A549 (cell line): ENCODE results near the gene DCAF12L1. TPM values are rescaled to one million over a fixed set of nuclear protein-coding genes. Genes with fewer than 3 reads are reported as not detected.

Source experiments
- ATAC-seq, 2 experiments: fragments of 200-7000 bp in 1 of 2; fragments of >200 bp in 1 of 2; cut with Nextera tagmentation in 1 of 2; cut with Tn5 transposase in 1 of 2; 3 replicates each; pipeline versions ENCODE4 v1.8.0 to v1.9.1; 2018 to 2020; ENCODE audit warnings: mild to moderate bottlenecking in 1 of 2, moderate library complexity in 1 of 2
- CTCF ChIA-PET: fragments of 300-600 bp; sonication (Branson Sonifier 250); formaldehyde crosslinking; extraction: SDS; loops from one replicate; lab custom pipeline; 2021; ENCODE audit warnings: antibody characterized with exemption, inconsistent platforms; lab: Yijun Ruan, JAX
- POLR2A ChIA-PET: fragments of 350-600 bp; formaldehyde crosslinking; extraction: SDS; loops from one replicate; lab custom pipeline; 2021; ENCODE audit warnings: antibody characterized with exemption, inconsistent platforms; lab: Yijun Ruan, JAX
- DNase-seq, 2 experiments: peaks; one replicate each; pipeline versions ENCODE4 v3.0.0 to v3.0.0-alpha.2; 2011 to 2016; ENCODE audit warnings: low read depth in 1 of 2, low spot score in 1 of 2
- FAIRE-seq: peaks from 2 replicates; lab custom pipeline; 2011; peaks lifted over from hg19 to GRCh38; lab: Jason Lieb, UNC
- H3K27ac ChIP-seq, 2 experiments: fragments of >200 bp; sonication (Bioruptor Twin); formaldehyde crosslinking; 3 replicates each; pipeline ENCODE4 v1.5.1; 2016 to 2017
- H3K4me1 ChIP-seq: fragments of >200 bp; sonication (Bioruptor Twin); formaldehyde crosslinking; 3 replicates; pipeline ENCODE4 v1.6.1; 2016
- H3K4me2 ChIP-seq: fragments of >200 bp; sonication (Bioruptor Twin); formaldehyde crosslinking; 3 replicates; pipeline ENCODE4 v1.6.1; 2016
- H3K4me3 ChIP-seq: fragments of >200 bp; sonication (Bioruptor Twin); formaldehyde crosslinking; 3 replicates; pipeline ENCODE4 v1.5.1; 2016
- H3K9me3 ChIP-seq: fragments of >200 bp; sonication (Bioruptor Twin); formaldehyde crosslinking; 3 replicates; pipeline ENCODE4 v1.6.1; 2016
- FOSL2 ChIP-seq, 2 experiments: fragments of 450-650 bp in 1 of 2; fragments of >200 bp in 1 of 2; sonication (Bioruptor Twin) in 1 of 2; formaldehyde crosslinking; IDR thresholded peaks; 2 replicates each; pipeline versions ENCODE4 v1.5.0 to v1.6.1; 2016 to 2020; ENCODE audit warnings: mild to moderate bottlenecking in 1 of 2, moderate library complexity in 1 of 2
- KDM5A ChIP-seq: fragments of 200-600 bp; sonication (generic); IDR thresholded peaks from 2 replicates; pipeline ENCODE4 v1.6.1; 2016; ENCODE audit warnings: antibody characterized with exemption, mild to moderate bottlenecking
- MAZ ChIP-seq: fragments of 150-350 bp; IDR thresholded peaks from 2 replicates; pipeline ENCODE4 v1.6.1; 2014; ENCODE audit warnings: antibody characterized with exemption, low read depth, low read length, borderline replicate concordance
- NFE2L2 ChIP-seq: fragments of 150-350 bp; conservative IDR thresholded peaks from 2 replicates; pipeline ENCODE4 v1.6.1; 2014; ENCODE audit warnings: low read length
- NR3C1 ChIP-seq: fragments of >200 bp; sonication (Bioruptor Twin); formaldehyde crosslinking; IDR thresholded peaks from 3 replicates; pipeline ENCODE4 v1.6.1; 2017
- SMC3 ChIP-seq: fragments of >200 bp; sonication (Bioruptor Twin); formaldehyde crosslinking; IDR thresholded peaks from 3 replicates; pipeline ENCODE4 v1.6.1; 2018; ENCODE audit warnings: inconsistent platforms
- TFCP2L1 ChIP-seq: fragments of 250-450 bp; sonication (Bioruptor Pico); IDR thresholded peaks from 2 replicates; pipeline ENCODE4 v1.5.0; 2021; ENCODE audit warnings: mild to moderate bottlenecking
- whole genome bisulfite sequencing: methylation state at CpG from one replicate; pipeline ENCODE4 v1.1.6; 2017; ENCODE audit errors: missing lambda C conversion rate; 5-methylcytosine and 5-hydroxymethylcytosine counted together
- polyA plus RNA-seq, 4 experiments: library from polyadenylated mRNA; depleted of rRNA in 3 of 4; stranded (reverse); fragments of >200 nt; fragmentation: RNase III in 1 of 4; extraction: RNeasy Plus Mini Kit Qiagen cat#74134 plus additional on column Dnase treatment in 1 of 4; gene quantifications; 2 replicates in 3 of 4; 3 replicates in 1 of 4; pipeline ENCODE4 v1.2.3, GENCODE V29; 2011 to 2017
- small RNA-seq, 6 experiments: library from RNA; depleted of rRNA; stranded (forward); fragments of <200 nt; gene quantifications; one replicate each; pipeline ENCODE3, GENCODE V24; 2012
- TF ChIP-seq, protein P1 (sequence below): fragments of 250-450 bp; sonication (Bioruptor Pico); IDR thresholded peaks from 2 replicates; pipeline ENCODE4 v1.5.0; 2020; ENCODE audit warnings: low read depth, mild to moderate bottlenecking, moderate library complexity

DCAF12L1 gene
- polyA plus RNA-seq, 2 of the 4 experiments (the other 2 are of a cell fraction): not detected

- H3K4me3 ChIP-seq: no peak overlapping the region
- TF ChIP-seq FOSL2 (IDR thresholded peaks at IDR 0.05): no peak
- TF ChIP-seq FOSL2 (CRISPR knock-in tag; IDR thresholded peaks at IDR 0.05): 0 out of 2 replicates have a peak, but pooled peaks have one; percentile 13
- no peak for TF ChIP-seq MAZ
- no peak for TF ChIP-seq NFE2L2
- TF ChIP-seq SMC3: no peak
- no peak for TF ChIP-seq TFCP2L1 (CRISPR knock-in tag)
- peak; percentile 46 for FAIRE-seq
- H3K4me1 ChIP-seq: no peaks in the 10 kb centered on the region
- CTCF ChIA-PET: no interaction called here
- ATAC-seq: no peak
- H3K4me2 ChIP-seq: no peak overlapping the region
- 22% methylated on average over 6 of the region's 6 CpGs for WGBS
- POLR2A ChIA-PET: no interaction called here
- no peak for DNase-seq
- H3K9me3 ChIP-seq: no peaks in the 10 kb centered on the region
- H3K27ac ChIP-seq: no peak overlapping the region
These were observed 1.8 kb downstream of the DCAF12L1 start for GRCh38 chrX:126550816-126551215.

GRCh38 chrX:126509923-126510322 lies 42.7 kb downstream of the DCAF12L1 start:
- Histone ChIP-seq H3K9me3 (no peaks in the 10 kb centered on the region), H3K4me3 (no peak overlapping the region), H3K4me1 (no peaks in the 10 kb centered on the region)
- no peak for DNase-seq
- CTCF ChIA-PET: no interaction called here
- ATAC-seq: no peak
- 4% methylated on average over 3 of the region's 3 CpGs for WGBS
- TF ChIP-seq, protein P1, sequence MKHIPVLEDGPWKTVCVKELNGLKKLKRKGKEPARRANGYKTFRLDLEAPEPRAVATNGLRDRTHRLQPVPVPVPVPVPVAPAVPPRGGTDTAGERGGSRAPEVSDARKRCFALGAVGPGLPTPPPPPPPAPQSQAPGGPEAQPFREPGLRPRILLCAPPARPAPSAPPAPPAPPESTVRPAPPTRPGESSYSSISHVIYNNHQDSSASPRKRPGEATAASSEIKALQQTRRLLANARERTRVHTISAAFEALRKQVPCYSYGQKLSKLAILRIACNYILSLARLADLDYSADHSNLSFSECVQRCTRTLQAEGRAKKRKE (CRISPR knock-in tag): no peak
- no peak for TF ChIP-seq KDM5A
- TF ChIP-seq NR3C1: no peak
- TF ChIP-seq, all 56 proteins: peak for 0
- FAIRE-seq: no peak
- Histone ChIP-seq H3K27ac (no peak overlapping the region), H3K4me2 (no peak overlapping the region)
- POLR2A ChIA-PET: no interaction called here

Small RNA genes lying within 50 kb of the gene (small RNA-seq; reads per million reads assigned to genes)
- 0 reads per million in 6 experiments for gene Z69908.1
